H1 (cell line): Measurements from ENCODE around the gene RNMT. TPM values are rescaled to one million over a fixed set of nuclear protein-coding genes. Genes with fewer than 3 reads are reported as not detected.
A peak's percentile ranks its signal among the peaks of the same experiment; 100 is the strongest.

Experiments
- BACH1 ChIP-seq: IDR thresholded peaks from 2 replicates; pipeline ENCODE4 v1.6.1; 2012; ENCODE audit warnings: low read length, improper control_type of control experiment
- CHD1 ChIP-seq: IDR thresholded peaks from 2 replicates; pipeline ENCODE4 v1.6.1; 2012; ENCODE audit warnings: low read depth, low read length, improper control_type of control experiment
- CHD2 ChIP-seq: IDR thresholded peaks from 2 replicates; pipeline ENCODE4 v1.6.1; 2012; ENCODE audit warnings: low read length, improper control_type of control experiment
- EGR1 ChIP-seq: IDR thresholded peaks from 2 replicates; pipeline ENCODE4 v1.6.1; 2011; ENCODE audit warnings: low read depth, low read length, borderline replicate concordance
- EZH2 ChIP-seq: fragments of 200-600 bp; sonication (generic); IDR thresholded peaks from 2 replicates; pipeline ENCODE4 v1.7.1; 2012; ENCODE audit warnings: low read depth, mild to moderate bottlenecking, moderate library complexity, low read length, inconsistent platforms; ENCODE audit not compliant: severe bottlenecking
- GTF2F1 ChIP-seq: IDR thresholded peaks from 2 replicates; pipeline ENCODE4 v1.6.1; 2012; ENCODE audit warnings: low read depth, low read length, improper control_type of control experiment, borderline replicate concordance
- POLR2AphosphoS5 ChIP-seq: IDR thresholded peaks from 2 replicates; pipeline ENCODE4 v1.6.1; 2011; ENCODE audit warnings: low read depth, low read length
- POU5F1 ChIP-seq: IDR thresholded peaks from 2 replicates; pipeline ENCODE4 v1.6.1; 2011; ENCODE audit warnings: low read depth, mild to moderate bottlenecking, low read length, moderate library complexity
- RAD21 ChIP-seq, 2 experiments: IDR thresholded peaks in 1 of 2; conservative IDR thresholded peaks in 1 of 2; 2 replicates each; pipeline ENCODE4 v1.6.1; 2011; ENCODE audit warnings: low read depth in 2 of 2, low read length in 2 of 2, improper control_type of control experiment in 1 of 2, inconsistent platforms in 1 of 2, mild to moderate bottlenecking in 1 of 2, moderate library complexity in 1 of 2
- RBBP5 ChIP-seq: IDR thresholded peaks from 2 replicates; pipeline ENCODE4 v1.7.1; 2012; ENCODE audit warnings: low read depth, mild to moderate bottlenecking, inconsistent platforms, low read length, moderate library complexity, borderline replicate concordance
- RFX5 ChIP-seq: IDR thresholded peaks from 2 replicates; pipeline ENCODE4 v1.6.1; 2011; ENCODE audit warnings: low read depth, low read length, improper control_type of control experiment, borderline replicate concordance
- RXRA ChIP-seq: IDR thresholded peaks from 2 replicates; pipeline ENCODE4 v1.6.1; 2011; ENCODE audit warnings: low read depth, mild to moderate bottlenecking, low read length, moderate library complexity; ENCODE audit not compliant: insufficient read depth
- SIN3A ChIP-seq, 2 experiments: IDR thresholded peaks in 1 of 2; conservative IDR thresholded peaks in 1 of 2; 2 replicates each; pipeline ENCODE4 v1.6.1; 2011 to 2012; ENCODE audit warnings: low read length in 2 of 2, improper control_type of control experiment in 1 of 2, low read depth in 1 of 2, mild to moderate bottlenecking in 1 of 2
- SUZ12 ChIP-seq: fragments of 200-600 bp; sonication (generic); IDR thresholded peaks from 2 replicates; pipeline ENCODE4 v1.6.1; 2012; ENCODE audit warnings: mild to moderate bottlenecking, inconsistent platforms, low read length, moderate library complexity, mixed read lengths
- TBP ChIP-seq: IDR thresholded peaks from 2 replicates; pipeline ENCODE4 v1.6.1; 2011; ENCODE audit warnings: low read depth, low read length, improper control_type of control experiment
- TCF12 ChIP-seq: IDR thresholded peaks from 2 replicates; pipeline ENCODE4 v1.6.1; 2011; ENCODE audit warnings: low read depth, mild to moderate bottlenecking, low read length
- YY1 ChIP-seq: IDR thresholded peaks from 2 replicates; pipeline ENCODE4 v1.6.1; 2011; ENCODE audit warnings: low read depth, mild to moderate bottlenecking, low read length
- ZNF274 ChIP-seq: IDR thresholded peaks from 2 replicates; pipeline ENCODE4 v1.7.0; 2012; ENCODE audit warnings: low read length, borderline replicate concordance; ENCODE audit errors: extremely low read depth
- polyA plus RNA-seq, 7 experiments: library from polyadenylated mRNA; depleted of rRNA in 3 of 7; stranded (reverse) in 5 of 7; unstranded in 2 of 7; fragments of >200 nt in 5 of 7; fragments of 200-250 nt in 2 of 7; gene quantifications; 1 replicate in 5 of 7; 2 replicates in 1 of 7; 4 replicates in 1 of 7; pipeline versions ENCODE4 v1.2.1 to v1.2.3, GENCODE V29; 2011 to 2013; ENCODE audit warnings: missing spikeins in 2 of 7, mixed read lengths in 2 of 7
- total RNA-seq: library from RNA; stranded (reverse); fragmentation: NEBNext Ultra II Directional; extraction: Animal tissue kit (Norgen Biotek cat#: 25700); gene quantifications from 2 replicates; pipeline ENCODE4 v1.2.1, GENCODE V29; 2021
- TF ChIP-seq, protein P1 (sequence below): IDR thresholded peaks from 2 replicates; pipeline ENCODE4 v1.6.1; 2011; ENCODE audit warnings: low read length, improper control_type of control experiment

Gene RNMT
- total and polyA plus RNA-seq, 2 of the 8 experiments (the other 6 are each of a cell fraction or from before 2014, with no cell fraction given): 25.3 to 63.5 TPM

DNA sequence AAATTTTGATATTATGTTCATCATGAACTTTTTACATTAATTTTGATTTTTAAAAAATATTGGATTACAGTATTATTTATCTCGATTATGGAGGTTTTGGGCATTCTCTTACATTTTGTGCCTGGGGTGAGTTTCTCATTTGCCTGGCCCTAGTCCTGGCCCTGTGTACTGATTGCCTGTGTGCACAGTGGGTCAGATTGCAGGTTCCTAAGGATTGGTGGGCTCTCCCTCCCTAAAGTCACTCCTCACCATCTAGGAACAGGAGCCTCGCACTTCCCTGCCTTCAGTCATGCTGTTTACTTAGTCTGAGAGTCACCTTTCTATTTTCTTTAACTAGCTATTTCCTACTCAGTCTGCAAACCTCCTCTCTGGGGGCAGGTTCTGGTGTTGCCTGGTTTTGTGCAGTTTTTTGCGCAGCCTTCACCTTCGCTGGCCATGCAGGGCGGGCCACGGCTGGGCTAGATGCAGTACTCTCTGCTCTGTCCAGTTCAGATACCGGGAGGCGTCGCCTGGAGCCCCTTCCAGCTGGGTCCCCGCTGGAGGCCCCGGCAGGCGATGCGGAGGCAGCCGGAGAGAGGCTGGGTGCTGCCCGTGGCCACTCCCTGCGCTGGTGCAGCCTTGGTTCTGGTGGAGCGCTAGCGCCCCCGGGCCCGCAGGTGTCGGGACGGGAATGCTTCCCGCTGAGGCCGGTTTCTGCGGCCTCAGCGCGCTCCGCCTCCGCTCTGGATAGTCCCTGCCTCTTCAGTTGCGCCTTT lies 74.2 kb downstream of the RNMT start (continued):
- TF ChIP-seq RAD21 (IDR thresholded peaks at IDR 0.05 in 1 of 2, conservative IDR thresholded peaks at IDR 0.05 in 1 of 2; ENCODE audit: low read depth in 2 of 2, low read length in 2 of 2) (peak; percentile 61 to 72), EGR1 (peak; percentile 59; the same call in 1 of the 2 replicates), GTF2F1 (no peak), ZNF274 (no peak), CHD1 (no peak), TCF12 (0 out of 2 replicates have a peak, but pooled peaks have one; percentile 32), RBBP5 (0 out of 2 replicates have a peak, but pooled peaks have one; percentile 40), TBP (no peak), YY1 (no peak), CHD2 (no peak), EZH2 (peak; percentile 53), BACH1 (no peak), POU5F1 (no peak), RFX5 (no peak), SUZ12 (peak; percentile 41; the same call in 1 of the 2 replicates), SIN3A (conservative IDR thresholded peaks at IDR 0.05 in 1 of 2, IDR thresholded peaks at IDR 0.05 in 1 of 2; ENCODE audit: low read depth in 1 of 2, low read length in 2 of 2) (no peak), POLR2AphosphoS5 (no peak), RXRA (no peak)
- TF ChIP-seq, protein P1, sequence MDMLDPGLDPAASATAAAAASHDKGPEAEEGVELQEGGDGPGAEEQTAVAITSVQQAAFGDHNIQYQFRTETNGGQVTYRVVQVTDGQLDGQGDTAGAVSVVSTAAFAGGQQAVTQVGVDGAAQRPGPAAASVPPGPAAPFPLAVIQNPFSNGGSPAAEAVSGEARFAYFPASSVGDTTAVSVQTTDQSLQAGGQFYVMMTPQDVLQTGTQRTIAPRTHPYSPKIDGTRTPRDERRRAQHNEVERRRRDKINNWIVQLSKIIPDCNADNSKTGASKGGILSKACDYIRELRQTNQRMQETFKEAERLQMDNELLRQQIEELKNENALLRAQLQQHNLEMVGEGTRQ: no peak
